Keratinocyte (primary cell): ENCODE data around the gene SMIM3.

ENCODE experiments used
- EZH2 ChIP-seq: IDR thresholded peaks from one replicate; pipeline ENCODE4 v1.6.1; 2012; ENCODE audit warnings: inconsistent platforms, mild to moderate bottlenecking, low read length, moderate library complexity
- TF ChIP-seq, protein P1 (sequence below), 3 experiments: IDR thresholded peaks in 1 of 3; conservative IDR thresholded peaks in 1 of 3; optimal IDR thresholded peaks in 1 of 3; 2 replicates in 2 of 3; 3 replicates in 1 of 3; pipeline versions ENCODE3 to v1.5.1; 2011; ENCODE audit warnings: low read length in 3 of 3, mild to moderate bottlenecking in 3 of 3, moderate library complexity in 2 of 3, control low read depth in 1 of 3, inconsistent platforms in 1 of 3; ENCODE audit not compliant: insufficient read depth in 2 of 3; ENCODE audit errors: extremely low read depth in 1 of 3

DNA sequence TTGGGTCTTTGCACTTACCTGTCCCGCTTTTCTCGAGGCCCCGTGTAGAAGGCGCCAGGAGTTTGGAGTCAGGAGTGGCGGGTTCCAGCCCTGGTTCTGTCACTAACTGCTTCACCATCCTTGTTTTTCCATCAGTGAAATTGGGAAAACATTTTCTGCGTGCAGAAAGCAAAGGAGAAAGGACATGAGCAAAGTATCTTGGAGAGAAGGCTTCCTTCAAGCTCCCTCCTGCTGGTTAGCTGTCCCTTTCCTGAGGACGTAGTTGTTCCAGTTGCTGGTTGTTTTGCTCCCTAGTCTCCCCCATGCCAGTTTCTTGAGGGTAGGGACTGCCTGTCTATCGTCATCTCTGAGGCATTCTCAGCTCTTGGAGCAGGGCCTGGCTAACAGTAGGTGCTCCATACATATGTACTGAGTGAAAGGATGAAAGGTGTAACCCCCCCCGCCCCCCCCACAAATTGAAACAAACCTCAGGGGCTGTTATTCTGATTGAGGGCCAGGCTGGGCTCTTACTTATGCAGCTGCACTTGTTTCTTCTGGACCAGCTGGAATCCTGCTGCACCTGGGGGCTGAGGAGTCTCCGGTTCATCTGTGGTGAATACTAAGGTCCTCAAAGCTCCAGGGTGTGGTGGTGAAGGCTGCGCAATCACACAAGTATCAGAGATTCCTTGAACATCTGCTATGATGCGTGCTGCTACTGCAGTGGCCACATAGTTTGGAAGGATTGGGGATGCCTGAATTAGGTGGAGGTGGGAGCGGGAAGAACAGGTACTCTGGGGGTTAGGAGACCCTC, 1.0 kb downstream of the SMIM3 start:
- TF ChIP-seq, protein P1, sequence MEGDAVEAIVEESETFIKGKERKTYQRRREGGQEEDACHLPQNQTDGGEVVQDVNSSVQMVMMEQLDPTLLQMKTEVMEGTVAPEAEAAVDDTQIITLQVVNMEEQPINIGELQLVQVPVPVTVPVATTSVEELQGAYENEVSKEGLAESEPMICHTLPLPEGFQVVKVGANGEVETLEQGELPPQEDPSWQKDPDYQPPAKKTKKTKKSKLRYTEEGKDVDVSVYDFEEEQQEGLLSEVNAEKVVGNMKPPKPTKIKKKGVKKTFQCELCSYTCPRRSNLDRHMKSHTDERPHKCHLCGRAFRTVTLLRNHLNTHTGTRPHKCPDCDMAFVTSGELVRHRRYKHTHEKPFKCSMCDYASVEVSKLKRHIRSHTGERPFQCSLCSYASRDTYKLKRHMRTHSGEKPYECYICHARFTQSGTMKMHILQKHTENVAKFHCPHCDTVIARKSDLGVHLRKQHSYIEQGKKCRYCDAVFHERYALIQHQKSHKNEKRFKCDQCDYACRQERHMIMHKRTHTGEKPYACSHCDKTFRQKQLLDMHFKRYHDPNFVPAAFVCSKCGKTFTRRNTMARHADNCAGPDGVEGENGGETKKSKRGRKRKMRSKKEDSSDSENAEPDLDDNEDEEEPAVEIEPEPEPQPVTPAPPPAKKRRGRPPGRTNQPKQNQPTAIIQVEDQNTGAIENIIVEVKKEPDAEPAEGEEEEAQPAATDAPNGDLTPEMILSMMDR (optimal IDR thresholded peaks at IDR 0.05 in 1 of 3, IDR thresholded peaks at IDR 0.05 in 1 of 3, conservative IDR thresholded peaks at IDR 0.05 in 1 of 3; ENCODE audit: extremely low read depth in 1 of 3, insufficient read depth in 2 of 3, low read length in 3 of 3), result peak in 1 of 3 experiments; percentile 5
- TF ChIP-seq EZH2, result no peak
